K562 (cell line): Measurements from ENCODE around the gene TRIM34. TPM values are rescaled to one million over a fixed set of nuclear protein-coding genes. Genes with fewer than 3 reads are reported as not detected.

ENCODE experiments used
- ASH1L ChIP-seq: fragments of 450-650 bp; IDR thresholded peaks from 2 replicates; pipeline ENCODE4 v1.6.1; 2018; ENCODE audit warnings: borderline replicate concordance, mild to moderate bottlenecking, low read depth; ENCODE audit not compliant: partially characterized antibody
- ATF7 ChIP-seq: fragments of 450-650 bp; IDR thresholded peaks from 2 replicates; pipeline ENCODE4 v1.7.1; 2014; ENCODE audit warnings: mild to moderate bottlenecking, moderate library complexity
- CCAR2 ChIP-seq: fragments of 200-400 bp; formaldehyde crosslinking; IDR thresholded peaks from 2 replicates; pipeline ENCODE4 v1.6.1; 2017; ENCODE audit warnings: mild to moderate bottlenecking, low read depth, low read length
- ELF1 ChIP-seq: fragments of 200-800 bp; sonication (Bioruptor generic); IDR thresholded peaks from 2 replicates; pipeline ENCODE4 v1.6.1; 2016; ENCODE audit warnings: missing genetic modification characterization, missing compliant biosample characterization
- FOXA1 ChIP-seq: fragments of 450-650 bp; IDR thresholded peaks from 2 replicates; pipeline ENCODE4 v1.6.1; 2016; ENCODE audit warnings: mild to moderate bottlenecking, borderline replicate concordance
- FUS ChIP-seq: fragments of 200-400 bp; formaldehyde crosslinking; optimal IDR thresholded peaks from 2 replicates; pipeline ENCODE3; 2017; ENCODE audit warnings: low read depth, low read length
- HDAC2 ChIP-seq: fragments of 450-650 bp; IDR thresholded peaks from 2 replicates; pipeline ENCODE4 v1.6.1; 2016; ENCODE audit warnings: mild to moderate bottlenecking
- MEF2A ChIP-seq: IDR thresholded peaks from 2 replicates; pipeline ENCODE4 v1.6.1; 2011; ENCODE audit warnings: low read depth, mild to moderate bottlenecking, low read length, moderate library complexity; ENCODE audit not compliant: control insufficient read depth
- NFXL1 ChIP-seq: fragments of 450-650 bp; formaldehyde crosslinking; IDR thresholded peaks from 2 replicates; pipeline ENCODE4 v1.4.0; 2021; ENCODE audit warnings: mild to moderate bottlenecking
- PTRF ChIP-seq: fragments of 450-650 bp; IDR thresholded peaks from 2 replicates; pipeline ENCODE4 v1.6.1; 2016; ENCODE audit warnings: mild to moderate bottlenecking, missing genetic modification characterization, missing compliant biosample characterization
- SMARCA5 ChIP-seq: fragments of 450-650 bp; IDR thresholded peaks from 2 replicates; pipeline ENCODE4 v1.6.1; 2016
- SRSF1 ChIP-seq: fragments of 200-400 bp; formaldehyde crosslinking; IDR thresholded peaks from 2 replicates; pipeline ENCODE4 v1.6.1; 2017; ENCODE audit warnings: mild to moderate bottlenecking, low read depth, low read length, moderate library complexity
- YY1 ChIP-seq, 3 experiments: IDR thresholded peaks; 2 replicates each; pipeline ENCODE4 v1.6.1; 2011; ENCODE audit warnings: low read length in 2 of 3, mild to moderate bottlenecking in 2 of 3, moderate library complexity in 2 of 3, borderline replicate concordance in 1 of 3, control low read depth in 1 of 3, low read depth in 1 of 3; ENCODE audit not compliant: insufficient read depth in 3 of 3, insufficient replicate concordance in 2 of 3, control insufficient read depth in 1 of 3, insufficient read length in 1 of 3; ENCODE audit errors: extremely low read depth in 1 of 3
- ZBTB1 ChIP-seq: sonication (generic); formaldehyde crosslinking; IDR thresholded peaks from 2 replicates; pipeline ENCODE4 v1.8.1; 2023; ENCODE audit warnings: missing genetic modification reagents, low read depth, mild to moderate bottlenecking, borderline replicate concordance
- ZNF76 ChIP-seq: fragments of 250-450 bp; sonication (Bioruptor Pico); IDR thresholded peaks from 2 replicates; pipeline ENCODE4 v1.4.0; 2020; ENCODE audit warnings: mild to moderate bottlenecking, moderate library complexity, borderline replicate concordance
- polyA plus RNA-seq, 8 experiments: library from polyadenylated mRNA; depleted of rRNA in 4 of 8; stranded (reverse) in 5 of 8; unstranded in 3 of 8; fragments of >200 nt; fragmentation: Nextera tagmentation in 2 of 8; fragmentation: Illumina TruSeq in 1 of 8; extraction: Ambion mirVana in 2 of 8; extraction: Trizol in 1 of 8; gene quantifications; 2 replicates each; pipeline versions ENCODE4 v1.2.1 to v1.2.3, GENCODE V29; 2011 to 2014; ENCODE audit warnings: inconsistent platforms in 1 of 8, missing spikeins in 1 of 8
- total RNA-seq, 7 experiments: library from RNA; depleted of rRNA in 6 of 7; stranded (reverse); fragments of >200 nt in 6 of 7; fragmentation: Illumina TruSeq in 2 of 7; extraction: Trizol in 2 of 7; gene quantifications; 2 replicates each; pipeline versions ENCODE4 v1.2.1 to v1.2.3, GENCODE V29; 2011 to 2021; ENCODE audit warnings: low replicate concordance in 1 of 7
- TF ChIP-seq, protein P1 (sequence below), 2 experiments: fragments of 450-650 bp in 1 of 2; sonication (generic) in 1 of 2; formaldehyde crosslinking; conservative IDR thresholded peaks; 2 replicates each; pipeline versions ENCODE4 v1.4.0 to v1.8.1; 2020 to 2022; ENCODE audit warnings: mild to moderate bottlenecking in 1 of 2, missing genetic modification reagents in 1 of 2
- TF ChIP-seq, protein P2 (sequence below): sonication (generic); formaldehyde crosslinking; IDR thresholded peaks from 2 replicates; pipeline ENCODE4 v1.9.0; 2022; ENCODE audit warnings: mild to moderate bottlenecking, missing genetic modification reagents
- TF ChIP-seq, protein P3 (sequence below): fragments of 150-350 bp; conservative IDR thresholded peaks from 2 replicates; pipeline ENCODE4 v1.6.1; 2014; ENCODE audit warnings: low read length

TRIM34 gene
- total and polyA plus RNA-seq, 9 of the 15 experiments (the other 6 are each of a cell fraction or from before 2014, with no cell fraction given): 0.31 to 2.9 (median 1.3) TPM

DNA sequence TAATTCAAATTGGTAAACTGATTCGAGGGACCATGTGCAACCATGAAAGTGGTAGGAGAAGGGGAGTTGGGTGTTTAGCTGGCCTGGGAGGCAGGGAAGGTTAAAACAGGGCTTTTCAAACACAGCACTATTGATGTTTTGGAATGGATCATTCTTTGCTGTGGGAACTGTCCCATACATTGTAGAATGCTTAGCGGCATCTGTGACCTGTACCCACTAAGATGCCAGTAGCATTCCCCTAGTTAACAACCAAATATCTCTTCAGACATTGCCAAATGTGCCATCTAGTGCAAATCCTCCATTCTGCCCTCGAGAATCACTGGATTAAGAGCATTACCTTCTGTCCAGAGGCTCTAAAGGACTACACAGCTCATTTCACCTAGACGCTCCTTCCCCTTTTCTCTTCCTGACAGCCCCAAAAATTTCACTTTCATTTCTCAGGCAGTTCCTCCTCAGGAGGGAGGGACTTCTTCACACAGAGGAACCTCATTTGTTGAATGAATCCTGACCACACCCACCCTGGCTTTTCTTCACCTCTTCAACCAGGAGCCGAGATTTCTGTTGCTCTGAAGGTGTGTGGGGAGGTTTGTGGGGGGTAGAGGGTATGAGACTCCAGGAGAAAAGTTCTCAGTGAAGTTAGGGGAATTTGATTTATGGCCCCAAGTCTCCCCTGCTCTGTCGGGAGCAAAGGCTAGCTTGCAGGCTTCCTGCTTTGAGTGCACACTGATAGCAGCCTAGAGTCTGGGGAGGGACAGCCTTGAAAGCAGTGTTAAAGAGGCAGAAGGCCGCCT, at the start of gene TRIM34 (continued):
- TF ChIP-seq ZNF76 (CRISPR knock-in tag): no peak
- no peak for TF ChIP-seq YY1 (IDR thresholded peaks at IDR 0.05; ENCODE audit: borderline replicate concordance in 1 of 3, control insufficient read depth in 1 of 3, extremely low read depth in 1 of 3, insufficient read depth in 3 of 3, insufficient read length in 1 of 3, insufficient replicate concordance in 2 of 3, low read depth in 1 of 3, low read length in 2 of 3)
- no peak for TF ChIP-seq SMARCA5
- TF ChIP-seq, protein P1, sequence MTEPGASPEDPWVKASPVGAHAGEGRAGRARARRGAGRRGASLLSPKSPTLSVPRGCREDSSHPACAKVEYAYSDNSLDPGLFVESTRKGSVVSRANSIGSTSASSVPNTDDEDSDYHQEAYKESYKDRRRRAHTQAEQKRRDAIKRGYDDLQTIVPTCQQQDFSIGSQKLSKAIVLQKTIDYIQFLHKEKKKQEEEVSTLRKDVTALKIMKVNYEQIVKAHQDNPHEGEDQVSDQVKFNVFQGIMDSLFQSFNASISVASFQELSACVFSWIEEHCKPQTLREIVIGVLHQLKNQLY (CRISPR knock-in tag; conservative IDR thresholded peaks at IDR 0.05): no peak
- TF ChIP-seq CCAR2: no peak
- TF ChIP-seq, protein P2, sequence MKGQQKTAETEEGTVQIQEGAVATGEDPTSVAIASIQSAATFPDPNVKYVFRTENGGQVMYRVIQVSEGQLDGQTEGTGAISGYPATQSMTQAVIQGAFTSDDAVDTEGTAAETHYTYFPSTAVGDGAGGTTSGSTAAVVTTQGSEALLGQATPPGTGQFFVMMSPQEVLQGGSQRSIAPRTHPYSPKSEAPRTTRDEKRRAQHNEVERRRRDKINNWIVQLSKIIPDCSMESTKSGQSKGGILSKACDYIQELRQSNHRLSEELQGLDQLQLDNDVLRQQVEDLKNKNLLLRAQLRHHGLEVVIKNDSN (CRISPR knock-in tag): no peak
- no peak for TF ChIP-seq HDAC2
- peak; percentile 65 for TF ChIP-seq ELF1 (tag)
- no peak for TF ChIP-seq MEF2A
- TF ChIP-seq PTRF (tag): no peak
- TF ChIP-seq FOXA1: no peak
- TF ChIP-seq ZBTB1 (CRISPR knock-in tag): no peak
- no peak for TF ChIP-seq ASH1L
- no peak for TF ChIP-seq FUS
- TF ChIP-seq, protein P3, sequence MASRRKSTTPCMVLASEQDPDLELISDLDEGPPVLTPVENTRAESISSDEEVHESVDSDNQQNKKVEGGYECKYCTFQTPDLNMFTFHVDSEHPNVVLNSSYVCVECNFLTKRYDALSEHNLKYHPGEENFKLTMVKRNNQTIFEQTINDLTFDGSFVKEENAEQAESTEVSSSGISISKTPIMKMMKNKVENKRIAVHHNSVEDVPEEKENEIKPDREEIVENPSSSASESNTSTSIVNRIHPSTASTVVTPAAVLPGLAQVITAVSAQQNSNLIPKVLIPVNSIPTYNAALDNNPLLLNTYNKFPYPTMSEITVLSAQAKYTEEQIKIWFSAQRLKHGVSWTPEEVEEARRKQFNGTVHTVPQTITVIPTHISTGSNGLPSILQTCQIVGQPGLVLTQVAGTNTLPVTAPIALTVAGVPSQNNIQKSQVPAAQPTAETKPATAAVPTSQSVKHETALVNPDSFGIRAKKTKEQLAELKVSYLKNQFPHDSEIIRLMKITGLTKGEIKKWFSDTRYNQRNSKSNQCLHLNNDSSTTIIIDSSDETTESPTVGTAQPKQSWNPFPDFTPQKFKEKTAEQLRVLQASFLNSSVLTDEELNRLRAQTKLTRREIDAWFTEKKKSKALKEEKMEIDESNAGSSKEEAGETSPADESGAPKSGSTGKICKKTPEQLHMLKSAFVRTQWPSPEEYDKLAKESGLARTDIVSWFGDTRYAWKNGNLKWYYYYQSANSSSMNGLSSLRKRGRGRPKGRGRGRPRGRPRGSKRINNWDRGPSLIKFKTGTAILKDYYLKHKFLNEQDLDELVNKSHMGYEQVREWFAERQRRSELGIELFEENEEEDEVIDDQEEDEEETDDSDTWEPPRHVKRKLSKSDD: no peak
- TF ChIP-seq ATF7: peak; percentile 32; the same call in 1 of the 2 replicates
- no peak for TF ChIP-seq NFXL1 (CRISPR knock-in tag)
- no peak for TF ChIP-seq SRSF1
